Astrocyte (in vitro differentiated cells and primary cell): ENCODE results near the gene GPRC5D. TPM values are rescaled to one million over a fixed set of nuclear protein-coding genes. Genes with fewer than 3 reads are reported as not detected.

Experiments
- DNase-seq: peaks from one replicate; pipeline ENCODE4 v3.0.0-alpha.2; 2010; ENCODE audit warnings: low read depth
- FAIRE-seq: peaks from 2 replicates; lab custom pipeline; 2011; peaks lifted over from hg19 to GRCh38; lab: Jason Lieb, UNC
- H2AFZ ChIP-seq: 2 replicates; pipeline ENCODE4 v1.6.0; 2012; ENCODE audit warnings: low read depth, low read length, inconsistent platforms
- H3K27ac ChIP-seq: 2 replicates; pipeline ENCODE4 v1.5.1; 2011; ENCODE audit warnings: low read depth, low read length, inconsistent platforms
- H3K27me3 ChIP-seq: 2 replicates; pipeline ENCODE4 v1.6.0; 2011; ENCODE audit warnings: low read length, inconsistent platforms; ENCODE audit not compliant: insufficient read depth
- H3K36me3 ChIP-seq: 2 replicates; pipeline ENCODE4 v1.5.1; 2011; ENCODE audit warnings: low read length, inconsistent platforms; ENCODE audit not compliant: insufficient read depth
- H3K4me1 ChIP-seq: 2 replicates; pipeline ENCODE4 v1.5.1; 2011; ENCODE audit warnings: low read length, inconsistent platforms; ENCODE audit not compliant: insufficient read depth
- H3K4me2 ChIP-seq: 2 replicates; pipeline ENCODE4 v1.6.0; 2012; ENCODE audit warnings: low read length, inconsistent platforms
- H3K4me3 ChIP-seq: 2 replicates; pipeline ENCODE4 v1.5.1; 2011; ENCODE audit warnings: low read depth, mild to moderate bottlenecking, low read length, inconsistent platforms; ENCODE audit not compliant: insufficient read depth
- H3K79me2 ChIP-seq: 2 replicates; pipeline ENCODE4 v1.6.0; 2012; ENCODE audit warnings: mild to moderate bottlenecking, low read length, inconsistent platforms; ENCODE audit not compliant: insufficient read depth
- H3K9ac ChIP-seq: 2 replicates; pipeline ENCODE4 v1.6.0; 2012; ENCODE audit warnings: mild to moderate bottlenecking, low read length, inconsistent platforms
- H3K9me3 ChIP-seq: 2 replicates; pipeline ENCODE4 v1.5.1; 2012; ENCODE audit warnings: low read depth, mild to moderate bottlenecking, low read length, inconsistent platforms; ENCODE audit not compliant: insufficient read depth
- H4K20me1 ChIP-seq: 2 replicates; pipeline ENCODE4 v1.6.0; 2012; ENCODE audit warnings: low read length, inconsistent platforms; ENCODE audit not compliant: insufficient read depth
- H3K27ac Mint-ChIP-seq: one replicate; pipeline ENCODE4 v1.8.0; 2021; ENCODE audit warnings: mild to moderate bottlenecking, mixed read lengths; ENCODE audit not compliant: unreplicated experiment
- H3K27me3 Mint-ChIP-seq: one replicate; pipeline ENCODE4 v1.8.0; 2021; ENCODE audit warnings: low read depth, mixed read lengths; ENCODE audit not compliant: unreplicated experiment
- H3K36me3 Mint-ChIP-seq: one replicate; pipeline ENCODE4 v1.8.0; 2021; ENCODE audit warnings: low read depth, mixed read lengths; ENCODE audit not compliant: unreplicated experiment
- H3K4me1 Mint-ChIP-seq: one replicate; pipeline ENCODE4 v1.8.0; 2021; ENCODE audit warnings: low read depth, mixed read lengths; ENCODE audit not compliant: unreplicated experiment
- H3K4me3 Mint-ChIP-seq: one replicate; pipeline ENCODE4 v1.8.0; 2021; ENCODE audit warnings: mild to moderate bottlenecking, moderate library complexity, mixed read lengths; ENCODE audit not compliant: unreplicated experiment
- H3K9me3 Mint-ChIP-seq: one replicate; pipeline ENCODE4 v1.8.0; 2021; ENCODE audit warnings: mild to moderate bottlenecking, mixed read lengths; ENCODE audit not compliant: unreplicated experiment
- EZH2 ChIP-seq: IDR thresholded peaks from 2 replicates; pipeline ENCODE4 v1.6.1; 2012; ENCODE audit warnings: mild to moderate bottlenecking, low read length, inconsistent platforms; ENCODE audit not compliant: insufficient read depth
- total RNA-seq: library from RNA; stranded (reverse); gene quantifications from 2 replicates; pipeline ENCODE4 v1.2.1, GENCODE V29; 2021
- TF ChIP-seq, protein P1 (sequence below): IDR thresholded peaks from 2 replicates; pipeline ENCODE4 v1.5.1; 2011; ENCODE audit warnings: low read depth, mild to moderate bottlenecking, inconsistent platforms, low read length, moderate library complexity; ENCODE audit not compliant: insufficient read depth

GPRC5D gene
- total RNA-seq, 1 donor from 2014 or later, result not detected

DNA sequence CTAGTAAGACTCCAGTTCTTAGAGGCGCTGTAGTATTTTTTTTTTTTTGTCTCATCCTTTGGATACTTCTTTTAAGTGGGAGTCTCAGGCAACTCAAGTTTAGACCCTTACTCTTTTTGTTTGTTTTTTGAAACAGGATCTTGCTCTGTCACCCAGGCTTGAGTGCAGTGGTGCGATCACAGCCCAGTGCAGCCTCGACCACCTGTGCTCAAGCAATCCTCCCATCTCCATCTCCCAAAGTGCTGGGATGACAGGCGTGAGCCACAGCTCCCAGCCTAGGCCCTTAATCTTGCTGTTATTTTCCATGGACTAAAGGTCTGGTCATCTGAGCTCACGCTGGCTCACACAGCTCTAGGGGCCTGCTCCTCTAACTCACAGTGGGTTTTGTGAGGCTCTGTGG is 39.3 kb downstream of the GPRC5D start:
- Mint-ChIP-seq H3K36me3 (peaks cover 3% of the 10 kb centered on the region), H3K27ac (no peak overlapping the region), H3K4me1 (peaks cover 9% of the 10 kb centered on the region), H3K27me3 (peaks cover 18% of the 10 kb centered on the region), H3K9me3 (no peaks in the 10 kb centered on the region), H3K4me3 (no peak overlapping the region)
- Histone ChIP-seq H3K36me3 (no peaks in the 10 kb centered on the region), H3K4me3 (no peak overlapping the region), H3K9ac (no peak overlapping the region), H3K27ac (no peak overlapping the region), H3K79me2 (no peaks in the 10 kb centered on the region), H3K4me1 (peaks cover 11% of the 10 kb centered on the region), H2AFZ (no peak overlapping the region), H3K27me3 (no peaks in the 10 kb centered on the region), H3K4me2 (no peak overlapping the region), H3K9me3 (no peaks in the 10 kb centered on the region), H4K20me1 (no peaks in the 10 kb centered on the region)
- TF ChIP-seq, protein P1, sequence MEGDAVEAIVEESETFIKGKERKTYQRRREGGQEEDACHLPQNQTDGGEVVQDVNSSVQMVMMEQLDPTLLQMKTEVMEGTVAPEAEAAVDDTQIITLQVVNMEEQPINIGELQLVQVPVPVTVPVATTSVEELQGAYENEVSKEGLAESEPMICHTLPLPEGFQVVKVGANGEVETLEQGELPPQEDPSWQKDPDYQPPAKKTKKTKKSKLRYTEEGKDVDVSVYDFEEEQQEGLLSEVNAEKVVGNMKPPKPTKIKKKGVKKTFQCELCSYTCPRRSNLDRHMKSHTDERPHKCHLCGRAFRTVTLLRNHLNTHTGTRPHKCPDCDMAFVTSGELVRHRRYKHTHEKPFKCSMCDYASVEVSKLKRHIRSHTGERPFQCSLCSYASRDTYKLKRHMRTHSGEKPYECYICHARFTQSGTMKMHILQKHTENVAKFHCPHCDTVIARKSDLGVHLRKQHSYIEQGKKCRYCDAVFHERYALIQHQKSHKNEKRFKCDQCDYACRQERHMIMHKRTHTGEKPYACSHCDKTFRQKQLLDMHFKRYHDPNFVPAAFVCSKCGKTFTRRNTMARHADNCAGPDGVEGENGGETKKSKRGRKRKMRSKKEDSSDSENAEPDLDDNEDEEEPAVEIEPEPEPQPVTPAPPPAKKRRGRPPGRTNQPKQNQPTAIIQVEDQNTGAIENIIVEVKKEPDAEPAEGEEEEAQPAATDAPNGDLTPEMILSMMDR, result no peak
- no peak for TF ChIP-seq EZH2
- no peak for DNase-seq
- FAIRE-seq, result no peak

DNA sequence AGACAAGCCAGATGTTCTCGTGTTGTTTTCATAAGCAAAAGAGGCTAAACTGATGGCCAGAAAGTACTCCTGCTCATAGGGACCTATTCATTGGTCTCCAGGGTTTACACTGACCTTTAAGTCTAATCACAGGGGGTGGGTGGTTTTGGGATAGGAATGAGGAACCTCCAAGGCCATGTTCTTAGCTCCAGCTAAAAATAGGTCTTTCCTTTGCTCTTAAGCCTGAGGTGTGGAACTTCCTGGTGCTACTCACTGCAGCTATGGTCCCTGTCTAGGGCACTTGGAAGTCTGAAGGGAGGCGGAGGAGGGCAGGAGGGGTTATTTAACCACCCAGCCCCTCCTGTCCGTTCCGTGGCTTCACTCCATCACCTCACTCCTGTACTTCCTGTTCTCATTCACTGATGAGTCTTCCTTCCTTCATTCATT is 42.0 kb downstream of the GPRC5D start:
- no peaks in the 10 kb centered on the region for H3K9me3 Mint-ChIP-seq
- H3K36me3 Mint-ChIP-seq, result peaks cover 3% of the 10 kb centered on the region
- no peak overlapping the region for H3K4me3 ChIP-seq
- FAIRE-seq (no peak), DNase-seq (no peak)
- peaks cover 9% of the 10 kb centered on the region for H3K4me1 Mint-ChIP-seq
- H3K27ac ChIP-seq, result no peak overlapping the region
- TF ChIP-seq, protein P1, result no peak
- no peak for TF ChIP-seq EZH2
- no peak overlapping the region for H3K9ac ChIP-seq
- H2AFZ ChIP-seq, result no peak overlapping the region
- H3K4me2 ChIP-seq, result no peak overlapping the region
- H3K9me3 ChIP-seq, result no peaks in the 10 kb centered on the region
- H3K4me1 ChIP-seq, result peaks cover 4% of the 10 kb centered on the region
- H3K4me3 Mint-ChIP-seq, result no peak overlapping the region
- peaks cover 12% of the 10 kb centered on the region for H3K27me3 Mint-ChIP-seq
- H3K79me2 ChIP-seq, result no peaks in the 10 kb centered on the region
- H3K36me3 ChIP-seq, result no peaks in the 10 kb centered on the region
- H3K27me3 ChIP-seq, result no peaks in the 10 kb centered on the region
- no peaks in the 10 kb centered on the region for H4K20me1 ChIP-seq
- H3K27ac Mint-ChIP-seq, result no peak overlapping the region

DNA sequence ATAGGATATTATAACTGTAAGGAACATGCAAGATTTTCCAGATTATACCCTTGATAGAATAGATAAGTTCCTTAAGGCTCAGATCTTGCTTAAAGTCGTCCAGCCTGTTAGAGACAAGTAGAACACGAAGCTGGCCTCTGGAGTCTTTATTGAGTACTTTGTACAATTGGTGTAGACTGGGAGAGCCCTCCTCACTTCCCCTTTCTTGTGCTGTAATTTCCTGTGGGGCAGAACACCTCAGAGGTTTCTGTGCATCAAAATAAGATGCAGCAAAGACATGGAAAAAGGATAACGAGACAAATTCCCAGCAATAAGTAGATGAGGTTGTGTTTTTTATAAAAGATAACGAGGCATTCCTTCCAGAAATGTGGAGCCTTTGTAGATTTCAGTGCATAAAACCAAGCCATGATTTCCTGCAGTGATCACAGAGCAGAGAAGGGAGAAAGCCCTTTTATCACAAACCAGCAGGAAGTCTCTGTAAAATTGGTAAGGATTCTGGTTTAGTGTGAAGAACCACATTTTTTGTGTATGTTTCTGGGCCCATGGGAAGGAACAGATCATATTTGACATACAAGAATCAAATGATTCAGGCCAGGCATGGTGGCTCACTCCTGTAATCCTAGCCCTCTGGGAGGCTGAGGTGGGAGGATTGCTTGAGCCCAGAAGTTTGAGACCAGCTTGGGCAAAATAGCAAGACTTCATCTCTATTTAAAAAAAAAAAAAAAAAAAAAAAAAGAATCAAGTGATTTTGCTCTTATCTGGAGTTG is 42.6 kb downstream of the GPRC5D start:
- Mint-ChIP-seq H3K4me3 (no peak overlapping the region), H3K9me3 (no peaks in the 10 kb centered on the region), H3K27me3 (peaks cover 12% of the 10 kb centered on the region), H3K4me1 (peaks cover 9% of the 10 kb centered on the region), H3K36me3 (peaks cover 3% of the 10 kb centered on the region), H3K27ac (no peak overlapping the region)
- TF ChIP-seq EZH2, result no peak
- TF ChIP-seq, protein P1, result no peak
- Histone ChIP-seq H2AFZ (no peak overlapping the region), H3K4me1 (peaks cover 4% of the 10 kb centered on the region), H3K79me2 (no peaks in the 10 kb centered on the region), H3K9me3 (no peaks in the 10 kb centered on the region), H3K4me2 (no peak overlapping the region), H3K4me3 (no peak overlapping the region), H3K27me3 (no peaks in the 10 kb centered on the region), H3K36me3 (no peaks in the 10 kb centered on the region), H3K27ac (no peak overlapping the region), H3K9ac (no peak overlapping the region), H4K20me1 (no peaks in the 10 kb centered on the region)
- FAIRE-seq (no peak), DNase-seq (no peak)
